GM18507 (cell line): ENCODE measurements around the gene USP27X.

Source experiments
- DNase-seq: peaks from one replicate; pipeline ENCODE4 v3.0.0; 2011; ENCODE audit warnings: low read depth; ENCODE audit not compliant: insufficient read length; ENCODE audit errors: extremely low spot score
- FAIRE-seq: peaks from 2 replicates; lab custom pipeline; 2011; peaks lifted over from hg19 to GRCh38; lab: Jason Lieb, UNC

The USP27X gene

GRCh38 chrX:49878834-49879655 lies at the start of gene USP27X:
Gene USP27X, plus strand, starts transcription at chrX:49879484. Its CDS starts 824 bp downstream, at chrX:49880308.
- DNase-seq: peak; percentile 52

DNA sequence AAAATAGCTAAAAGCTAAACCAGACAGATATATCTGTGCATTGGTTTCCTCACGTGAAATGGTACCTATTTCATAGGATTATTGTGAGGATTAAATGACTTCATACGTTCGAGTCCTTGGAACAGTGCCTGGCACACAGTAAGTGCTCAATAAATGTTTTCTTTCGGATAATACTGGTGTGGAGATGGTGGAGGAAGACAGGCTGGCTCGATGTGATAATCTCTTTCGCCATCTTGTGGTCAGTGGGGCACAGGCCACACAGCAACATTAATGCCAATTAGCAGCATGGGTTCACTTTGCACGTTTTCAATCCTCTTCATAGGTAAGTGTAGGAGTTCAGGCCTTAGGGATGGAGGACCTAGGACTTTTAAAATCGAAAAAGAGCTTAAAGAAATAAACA lies 40.9 kb upstream of the USP27X start:
- FAIRE-seq: no peak
- no peak for DNase-seq

More at GRCh38 chrX:49878834-49879655, at the start of gene USP27X:
- FAIRE-seq: peak; percentile 88

DNA sequence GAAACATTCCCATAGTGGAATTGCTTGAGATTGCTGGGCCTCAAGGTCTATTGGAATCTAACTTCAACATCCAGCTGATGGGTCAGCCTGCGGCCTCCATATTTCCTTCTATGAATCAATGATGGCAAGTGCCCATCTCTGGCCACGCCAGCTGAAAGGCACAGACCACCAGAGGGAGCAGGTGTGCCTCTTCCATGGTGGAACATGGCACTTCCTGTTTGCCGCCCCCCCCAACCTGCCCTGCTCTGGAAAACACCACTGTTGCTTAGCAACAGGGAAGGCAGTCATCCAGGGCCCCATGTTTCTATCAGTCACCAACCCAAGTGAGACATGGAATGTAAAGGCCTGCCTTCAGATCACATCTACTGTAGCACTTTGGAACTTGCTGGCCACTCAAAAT lies 38.6 kb upstream of the USP27X start:
- FAIRE-seq (peak; percentile 56), DNase-seq (no peak)

GRCh38 chrX:49842621-49843020 lies 36.7 kb upstream of the USP27X start:
- DNase-seq (no peak), FAIRE-seq (no peak)

- no peak for FAIRE-seq
- DNase-seq: no peak
Observed at GRCh38 chrX:49844611-49845010, 34.7 kb upstream of the USP27X start.

GRCh38 chrX:49845701-49846403 lies 33.4 kb upstream of the USP27X start:
- FAIRE-seq (no peak), DNase-seq (no peak)

- FAIRE-seq (no peak), DNase-seq (no peak)
Observed at GRCh38 chrX:49846522-49846921, 32.8 kb upstream of the USP27X start.

GRCh38 chrX:49848275-49848674 lies 31.0 kb upstream of the USP27X start:
- FAIRE-seq: no peak
- no peak for DNase-seq

DNA sequence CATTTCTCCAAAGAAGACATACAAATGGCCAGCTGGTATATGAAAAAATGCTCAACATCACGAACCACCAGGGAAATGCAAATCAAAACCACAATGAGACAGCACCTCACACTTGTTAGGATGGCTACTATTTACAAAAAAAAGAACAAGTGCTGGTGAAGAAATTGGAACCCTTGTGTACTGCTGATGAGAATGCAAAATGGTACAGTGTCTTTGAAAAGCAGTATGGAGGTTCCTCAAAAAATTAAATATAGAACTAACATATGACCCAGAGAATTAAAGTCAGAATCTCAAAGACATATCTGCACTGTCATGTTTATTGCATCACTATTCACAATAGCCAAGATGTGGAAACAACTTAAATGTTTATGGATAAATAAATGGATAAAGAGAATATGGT lies 29.3 kb upstream of the USP27X start:
- FAIRE-seq (peak; percentile 68), DNase-seq (no peak)

GRCh38 chrX:49853661-49854060 lies 25.6 kb upstream of the USP27X start:
- FAIRE-seq (no peak), DNase-seq (no peak)

- FAIRE-seq: no peak
- no peak for DNase-seq
Observed at GRCh38 chrX:49856819-49857218, 22.5 kb upstream of the USP27X start.

GRCh38 chrX:49858341-49858740 lies 20.9 kb upstream of the USP27X start:
- no peak for FAIRE-seq
- no peak for DNase-seq

DNA sequence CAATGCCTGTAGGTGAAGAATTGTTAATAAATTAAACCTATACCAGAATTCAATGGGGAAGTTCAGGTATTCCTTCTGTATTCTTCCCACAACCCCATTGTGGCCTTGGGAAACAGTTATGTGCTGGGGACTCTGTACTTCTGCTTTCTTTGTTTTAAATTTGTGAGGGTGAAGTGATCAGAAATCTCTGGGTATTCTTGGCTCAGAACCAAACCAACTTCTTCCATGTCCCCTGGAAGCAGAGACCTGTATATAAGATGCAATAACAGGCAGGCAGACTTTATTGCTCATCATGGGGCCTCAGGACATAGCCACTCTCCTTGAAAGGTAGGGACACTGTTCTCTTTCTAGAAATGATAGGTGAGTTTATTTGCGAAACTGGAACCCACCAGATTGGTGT lies 19.8 kb upstream of the USP27X start:
- no peak for FAIRE-seq

GRCh38 chrX:49860867-49861535 lies 18.3 kb upstream of the USP27X start:
- FAIRE-seq: no peak
- no peak for DNase-seq

More for the DNA sequence above, 19.8 kb upstream of the USP27X start:
- no peak for DNase-seq

DNA sequence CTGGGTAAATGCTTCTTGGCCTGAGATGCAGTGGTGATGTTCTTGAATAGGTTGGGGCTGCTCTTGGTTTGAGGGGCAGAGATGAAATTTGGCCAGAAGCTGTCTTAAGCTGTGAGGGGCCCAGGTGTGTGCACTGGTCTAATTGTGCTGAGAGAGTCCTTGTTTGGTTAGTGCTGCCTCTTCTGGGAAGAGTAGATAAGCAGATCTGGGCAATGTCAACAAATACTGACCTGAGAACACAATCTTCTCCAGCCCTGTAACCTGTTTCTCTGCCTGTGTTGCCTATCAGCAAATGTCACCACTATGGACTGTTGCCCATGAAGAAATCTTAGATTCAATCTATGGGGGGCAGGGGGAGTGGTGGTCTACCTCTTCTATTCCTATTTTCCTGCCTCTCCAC lies 17.2 kb upstream of the USP27X start:
- FAIRE-seq (no peak), DNase-seq (no peak)

DNA sequence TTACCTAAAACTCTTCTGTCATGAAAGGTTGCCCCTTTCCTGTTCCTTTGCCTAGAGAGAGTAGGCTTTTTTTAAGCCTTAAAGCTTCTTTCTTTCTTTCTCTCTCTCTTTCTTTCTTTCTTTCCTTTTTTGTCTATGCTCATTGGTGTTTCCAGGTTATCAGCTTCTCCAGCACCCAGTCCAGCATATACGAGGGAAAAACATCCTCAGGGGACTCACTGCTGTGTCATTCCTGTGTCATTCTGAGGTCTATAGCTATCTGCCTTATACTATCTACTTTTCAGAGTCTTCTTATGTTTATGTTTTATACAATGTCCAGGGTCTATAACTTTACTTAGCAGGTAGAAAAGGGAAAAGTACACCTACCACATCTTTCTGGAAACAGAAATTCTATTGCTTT lies 10.5 kb upstream of the USP27X start:
- FAIRE-seq: no peak

GRCh38 chrX:49876750-49877149 lies 2.5 kb upstream of the USP27X start:
- DNase-seq (no peak), FAIRE-seq (peak; percentile 72)

More for the DNA sequence above, 10.5 kb upstream of the USP27X start:
- DNase-seq: no peak

DNA sequence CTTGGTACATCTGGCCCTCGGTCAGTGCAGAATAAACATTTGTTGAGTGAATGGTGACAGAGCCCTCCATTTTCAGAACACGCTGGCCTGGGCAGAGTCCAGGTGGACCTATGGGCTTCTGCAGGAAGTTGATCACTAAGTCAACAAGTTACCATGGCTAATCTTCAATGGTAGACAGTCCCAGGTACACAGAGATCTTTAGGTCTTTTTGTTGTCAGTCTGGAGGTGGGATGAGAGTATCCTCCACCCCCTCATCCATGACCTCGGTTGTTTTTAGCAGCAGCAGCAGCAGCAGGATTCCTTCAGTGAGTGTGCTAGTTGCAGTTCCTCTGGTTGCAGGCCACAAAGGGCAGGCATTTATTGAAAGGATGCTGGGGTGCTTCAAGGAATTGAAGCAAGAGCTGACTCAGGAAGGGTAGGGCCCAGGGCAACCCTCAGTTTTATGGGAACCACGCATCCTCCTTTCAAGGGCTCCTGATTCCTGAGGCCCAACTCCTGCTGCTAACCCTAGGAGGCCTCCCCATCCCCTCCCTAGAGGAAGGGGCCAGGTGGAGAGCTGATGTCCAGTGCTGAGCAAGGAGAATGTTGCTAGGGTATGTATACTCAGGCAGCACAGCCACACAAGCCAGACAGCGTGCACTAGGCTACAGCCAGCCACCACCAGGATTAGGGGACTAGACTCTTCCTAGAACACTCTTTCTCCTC lies 1.7 kb upstream of the USP27X start:
- DNase-seq (no peak), FAIRE-seq (no peak)

GRCh38 chrX:49878128-49878833 lies 1.0 kb upstream of the USP27X start:
- FAIRE-seq (no peak), DNase-seq (no peak)
